ENCODE data around the gene HSD17B12. TPM values are rescaled to one million over a fixed set of nuclear protein-coding genes. Genes with fewer than 3 reads are reported as not detected.

The HSD17B12 gene
- total RNA-seq, 1 donor from 2014 or later, result 84.7 TPM

DNA sequence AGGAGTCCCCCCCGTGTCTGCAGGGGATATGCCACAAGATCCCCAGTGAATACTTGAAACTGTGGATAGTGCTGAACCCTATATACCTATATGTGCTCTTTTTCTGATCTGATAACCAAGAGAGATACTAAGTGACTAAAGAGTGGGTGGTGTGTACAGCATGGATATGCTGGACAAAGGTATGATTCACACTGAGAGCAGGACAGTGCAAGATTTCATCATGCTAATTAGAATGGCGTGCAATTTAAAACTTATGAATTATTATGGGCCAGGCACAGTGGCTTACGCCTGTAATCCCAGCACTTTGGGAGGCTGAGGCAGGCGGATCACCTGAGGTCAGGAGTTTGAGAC, 109.9 kb downstream of the HSD17B12 start:
- Histone ChIP-seq H3K4me3 (ENCODE audit: low read depth, low read length) (no peak overlapping the region), H3K27me3 (ENCODE audit: control insufficient read depth, insufficient read depth, low read length) (no peaks in the 10 kb centered on the region), H3K36me3 (ENCODE audit: control insufficient read depth, insufficient read depth, low read length) (no peaks in the 10 kb centered on the region)
- TF ChIP-seq, protein P1, sequence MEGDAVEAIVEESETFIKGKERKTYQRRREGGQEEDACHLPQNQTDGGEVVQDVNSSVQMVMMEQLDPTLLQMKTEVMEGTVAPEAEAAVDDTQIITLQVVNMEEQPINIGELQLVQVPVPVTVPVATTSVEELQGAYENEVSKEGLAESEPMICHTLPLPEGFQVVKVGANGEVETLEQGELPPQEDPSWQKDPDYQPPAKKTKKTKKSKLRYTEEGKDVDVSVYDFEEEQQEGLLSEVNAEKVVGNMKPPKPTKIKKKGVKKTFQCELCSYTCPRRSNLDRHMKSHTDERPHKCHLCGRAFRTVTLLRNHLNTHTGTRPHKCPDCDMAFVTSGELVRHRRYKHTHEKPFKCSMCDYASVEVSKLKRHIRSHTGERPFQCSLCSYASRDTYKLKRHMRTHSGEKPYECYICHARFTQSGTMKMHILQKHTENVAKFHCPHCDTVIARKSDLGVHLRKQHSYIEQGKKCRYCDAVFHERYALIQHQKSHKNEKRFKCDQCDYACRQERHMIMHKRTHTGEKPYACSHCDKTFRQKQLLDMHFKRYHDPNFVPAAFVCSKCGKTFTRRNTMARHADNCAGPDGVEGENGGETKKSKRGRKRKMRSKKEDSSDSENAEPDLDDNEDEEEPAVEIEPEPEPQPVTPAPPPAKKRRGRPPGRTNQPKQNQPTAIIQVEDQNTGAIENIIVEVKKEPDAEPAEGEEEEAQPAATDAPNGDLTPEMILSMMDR (IDR thresholded peaks at IDR 0.05; ENCODE audit: insufficient read depth, low read length, poor library complexity, severe bottlenecking), result no peak
- no peak for DNase-seq (ENCODE audit: low read depth)

DNA sequence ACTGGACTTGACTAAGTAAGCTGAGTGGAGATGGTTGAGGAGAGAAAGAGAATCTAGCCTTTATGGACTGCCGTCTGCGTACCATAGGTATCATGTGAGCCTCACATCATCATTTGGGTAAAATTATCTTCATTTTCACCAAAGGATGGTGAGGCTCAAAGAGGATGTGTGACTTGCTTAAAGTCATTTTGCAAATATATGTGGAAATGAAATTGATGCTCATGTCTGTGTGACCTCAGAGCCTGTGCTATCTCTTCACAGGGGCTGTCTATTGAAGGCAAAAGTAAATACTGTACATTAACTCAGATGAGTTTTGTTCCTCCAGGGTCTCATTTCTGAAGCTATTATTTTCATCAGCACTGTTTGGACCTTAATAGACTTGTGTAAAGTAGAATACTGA, 116.8 kb downstream of the HSD17B12 start:
- TF ChIP-seq, protein P1 (IDR thresholded peaks at IDR 0.05; ENCODE audit: insufficient read depth, low read length, poor library complexity, severe bottlenecking), result no peak
- no peaks in the 10 kb centered on the region for H3K27me3 ChIP-seq (ENCODE audit: control insufficient read depth, insufficient read depth, low read length)
- H3K4me3 ChIP-seq (ENCODE audit: low read depth, low read length), result no peak overlapping the region
- H3K36me3 ChIP-seq (ENCODE audit: control insufficient read depth, insufficient read depth, low read length), result no peaks in the 10 kb centered on the region
- DNase-seq (ENCODE audit: low read depth), result no peak

DNA sequence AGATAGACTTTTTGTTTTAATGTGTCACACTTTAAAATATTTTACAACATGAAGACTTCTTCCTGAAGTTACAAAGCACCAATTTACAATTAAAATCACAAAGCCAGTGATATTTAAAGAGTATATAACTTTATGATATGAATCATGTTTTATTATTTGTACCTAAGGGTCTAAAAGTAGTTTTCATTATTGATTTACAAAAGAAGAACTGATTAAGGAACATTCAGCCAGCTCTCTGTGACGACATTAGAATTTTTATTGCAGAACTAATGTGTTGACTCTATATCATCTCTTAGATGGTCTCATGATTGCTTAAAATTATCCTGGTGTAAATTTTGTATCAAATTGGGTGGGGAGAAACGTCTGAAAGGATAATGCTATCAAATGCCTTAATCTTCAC, 117.3 kb downstream of the HSD17B12 start:
- TF ChIP-seq, protein P1 (IDR thresholded peaks at IDR 0.05; ENCODE audit: insufficient read depth, low read length, poor library complexity, severe bottlenecking), result no peak
- Histone ChIP-seq H3K36me3 (ENCODE audit: control insufficient read depth, insufficient read depth, low read length) (no peaks in the 10 kb centered on the region), H3K4me3 (ENCODE audit: low read depth, low read length) (no peak overlapping the region), H3K27me3 (ENCODE audit: control insufficient read depth, insufficient read depth, low read length) (no peaks in the 10 kb centered on the region)
- DNase-seq (ENCODE audit: low read depth), result no peak

DNA sequence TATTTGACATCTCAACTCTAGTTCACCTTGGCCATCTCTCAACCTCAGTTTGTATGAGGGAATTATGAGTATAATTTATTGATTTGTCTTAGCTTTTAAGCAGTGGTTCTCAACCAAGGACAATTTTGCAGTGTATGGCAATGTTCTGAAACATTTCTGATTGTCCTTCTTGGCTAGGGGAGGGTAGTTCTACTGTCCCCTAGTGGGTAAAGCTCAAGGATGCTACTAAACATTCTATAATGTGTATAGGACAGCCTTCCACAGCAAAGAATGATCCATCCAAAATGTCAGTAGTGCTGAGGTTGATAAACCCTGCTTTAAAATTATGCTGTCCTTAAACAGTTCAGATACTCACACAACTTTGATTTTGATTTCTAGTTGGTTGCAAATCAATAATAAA, 122.0 kb downstream of the HSD17B12 start:
- DNase-seq (ENCODE audit: low read depth), result no peak
- Histone ChIP-seq H3K36me3 (ENCODE audit: control insufficient read depth, insufficient read depth, low read length) (no peaks in the 10 kb centered on the region), H3K4me3 (ENCODE audit: low read depth, low read length) (no peak overlapping the region), H3K27me3 (ENCODE audit: control insufficient read depth, insufficient read depth, low read length) (no peaks in the 10 kb centered on the region)
- TF ChIP-seq, protein P1 (IDR thresholded peaks at IDR 0.05; ENCODE audit: insufficient read depth, low read length, poor library complexity, severe bottlenecking), result peak; percentile 27

DNA sequence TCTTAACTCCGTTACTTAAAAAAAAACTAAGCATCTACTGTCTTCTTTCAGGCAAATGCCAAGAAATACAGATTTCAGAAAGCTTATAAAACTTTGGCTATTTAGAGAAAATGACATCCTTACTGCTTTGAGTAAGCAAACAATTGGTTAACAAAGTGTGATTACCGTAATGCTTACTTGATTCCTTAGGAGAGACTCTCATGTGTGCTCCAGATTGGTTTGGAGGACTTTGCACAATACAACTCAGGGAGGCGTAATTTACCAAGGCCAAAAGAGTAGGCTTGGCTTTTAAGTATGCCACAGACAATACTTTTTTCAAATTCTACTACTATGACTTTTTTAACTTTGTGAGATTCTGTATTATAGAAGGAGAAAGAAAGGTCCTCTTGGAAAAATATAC, 123.2 kb downstream of the HSD17B12 start:
- no peak overlapping the region for H3K4me3 ChIP-seq (ENCODE audit: low read depth, low read length)
- TF ChIP-seq, protein P1 (IDR thresholded peaks at IDR 0.05; ENCODE audit: insufficient read depth, low read length, poor library complexity, severe bottlenecking), result no peak
- DNase-seq (ENCODE audit: low read depth), result no peak
- H3K36me3 ChIP-seq (ENCODE audit: control insufficient read depth, insufficient read depth, low read length), result no peaks in the 10 kb centered on the region
- no peaks in the 10 kb centered on the region for H3K27me3 ChIP-seq (ENCODE audit: control insufficient read depth, insufficient read depth, low read length)

DNA sequence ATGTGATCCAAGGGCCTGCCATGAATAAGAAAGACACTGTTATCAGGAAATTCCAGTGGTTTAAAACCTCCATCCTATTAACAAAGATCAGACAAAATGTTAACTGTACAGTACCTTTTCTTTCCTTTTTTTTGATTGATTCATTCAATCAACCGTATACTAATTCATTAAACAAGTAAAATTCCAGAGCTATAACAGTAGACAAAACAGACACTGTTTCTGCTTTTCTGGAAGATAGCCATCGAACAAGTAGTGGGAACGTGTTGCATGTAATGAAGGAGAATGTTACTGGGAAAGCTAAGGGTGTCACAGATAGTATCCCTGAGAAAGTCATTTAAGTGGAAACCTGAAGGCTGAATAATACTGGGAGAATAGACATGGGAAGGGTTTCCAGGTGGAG, 126.4 kb downstream of the HSD17B12 start:
- Histone ChIP-seq H3K27me3 (ENCODE audit: control insufficient read depth, insufficient read depth, low read length) (no peaks in the 10 kb centered on the region), H3K36me3 (ENCODE audit: control insufficient read depth, insufficient read depth, low read length) (no peaks in the 10 kb centered on the region), H3K4me3 (ENCODE audit: low read depth, low read length) (no peak overlapping the region)
- no peak for DNase-seq (ENCODE audit: low read depth)
- TF ChIP-seq, protein P1 (IDR thresholded peaks at IDR 0.05; ENCODE audit: insufficient read depth, low read length, poor library complexity, severe bottlenecking), result no peak
